Body of pancreas (tissue), 4 donors: Measurements from ENCODE around the gene MRPL47.

Experiments used
- CTCF ChIP-seq, 7 experiments: fragments of 450-650 bp in 4 of 7; fragments of 200-600 bp in 3 of 7; sonication (generic) in 3 of 7; IDR thresholded peaks; one replicate each; pipeline ENCODE4 v1.5.1; 2016 to 2019; ENCODE audit warnings: antibody characterized with exemption in 7 of 7
- POLR2A ChIP-seq, 3 donors: fragments of 450-650 bp; IDR thresholded peaks; one replicate each; pipeline ENCODE4 v1.6.1; 2016; ENCODE audit warnings: antibody characterized with exemption in 3 of 3, mild to moderate bottlenecking in 2 of 3

DNA sequence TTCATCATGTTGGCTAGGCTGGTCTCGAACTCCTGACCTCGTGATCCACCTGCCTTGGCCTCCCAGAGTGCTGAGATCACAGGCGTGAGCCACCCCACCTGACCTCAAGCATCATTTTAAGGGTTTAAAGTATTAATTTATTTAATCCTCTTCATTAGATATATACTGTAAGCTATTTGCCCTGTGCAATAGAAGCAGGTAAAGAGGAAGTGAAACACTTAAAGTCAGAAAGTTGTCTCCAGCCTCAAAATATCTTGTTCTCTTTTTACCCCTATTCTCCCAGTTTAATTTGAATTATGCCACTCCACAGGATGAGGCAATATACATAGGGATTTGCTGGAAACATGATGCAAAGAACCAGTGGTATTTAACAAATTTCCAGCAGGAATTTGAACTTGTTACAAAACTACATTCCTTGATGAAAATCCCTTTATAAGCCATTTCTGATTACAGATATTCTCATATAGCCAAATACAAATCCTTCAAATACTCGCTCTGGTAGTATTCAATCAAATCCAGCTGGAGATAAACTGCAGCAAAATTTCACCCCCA lies 2.2 kb upstream of the MRPL47 start:
- TF ChIP-seq POLR2A (IDR thresholded peaks at IDR 0.05) (no peak), CTCF (IDR thresholded peaks at IDR 0.05) (no peak)
